Measurements from ENCODE around the gene CPLX3. TPM values are rescaled to one million over a fixed set of nuclear protein-coding genes. Genes with fewer than 3 reads are reported as not detected.

Gene CPLX3
- polyA plus RNA-seq, 3 donors = 0.12 TPM; not detected in 2

GRCh38 chr15:74799856-74800558 lies 26.4 kb upstream of the CPLX3 start:
- H3K36me3 ChIP-seq (replicated peaks in 1 of 2; ENCODE audit: control insufficient read depth in 1 of 2, insufficient read depth in 2 of 2, low read length in 2 of 2) = peaks cover 66 to 87% of the 10 kb centered on the region in 2 donors
- H3K27ac ChIP-seq (ENCODE audit: low read depth in 1 of 2, low read length in 2 of 2) = peak overlapping the region; percentile 64 to 93
- no peak overlapping the region for H3K4me3 Mint-ChIP-seq
- intact Hi-C loops (cut with micrococcal nuclease) = loop anchor here (1.0 to 10.0 kb wide), 4 partner anchors 10 to 165 kb away; no protein-coding TSS in a partner anchor
- TF ChIP-seq, protein P1, sequence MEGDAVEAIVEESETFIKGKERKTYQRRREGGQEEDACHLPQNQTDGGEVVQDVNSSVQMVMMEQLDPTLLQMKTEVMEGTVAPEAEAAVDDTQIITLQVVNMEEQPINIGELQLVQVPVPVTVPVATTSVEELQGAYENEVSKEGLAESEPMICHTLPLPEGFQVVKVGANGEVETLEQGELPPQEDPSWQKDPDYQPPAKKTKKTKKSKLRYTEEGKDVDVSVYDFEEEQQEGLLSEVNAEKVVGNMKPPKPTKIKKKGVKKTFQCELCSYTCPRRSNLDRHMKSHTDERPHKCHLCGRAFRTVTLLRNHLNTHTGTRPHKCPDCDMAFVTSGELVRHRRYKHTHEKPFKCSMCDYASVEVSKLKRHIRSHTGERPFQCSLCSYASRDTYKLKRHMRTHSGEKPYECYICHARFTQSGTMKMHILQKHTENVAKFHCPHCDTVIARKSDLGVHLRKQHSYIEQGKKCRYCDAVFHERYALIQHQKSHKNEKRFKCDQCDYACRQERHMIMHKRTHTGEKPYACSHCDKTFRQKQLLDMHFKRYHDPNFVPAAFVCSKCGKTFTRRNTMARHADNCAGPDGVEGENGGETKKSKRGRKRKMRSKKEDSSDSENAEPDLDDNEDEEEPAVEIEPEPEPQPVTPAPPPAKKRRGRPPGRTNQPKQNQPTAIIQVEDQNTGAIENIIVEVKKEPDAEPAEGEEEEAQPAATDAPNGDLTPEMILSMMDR (IDR thresholded peaks at IDR 0.05) = peak; percentile 98
- no peaks in the 10 kb centered on the region for H3K9me3 Mint-ChIP-seq
- H3K27ac Mint-ChIP-seq = peak overlapping the region; percentile 93 to 98 (median 96)
- peak; percentile 95 to 98 (median 96) for DNase-seq
- H3K27me3 Mint-ChIP-seq (ENCODE audit: low read depth in 3 of 3) = peaks cover 0 to 1% (median 1%) of the 10 kb centered on the region in 3 donors
- peaks cover 65% of the 10 kb centered on the region for H3K79me2 ChIP-seq (ENCODE audit: insufficient read depth, low read length)
- WGBS (ENCODE audit: insufficient coverage) = 46% methylated on average over 15 of the region's 18 CpGs
- H3K27me3 ChIP-seq (ENCODE audit: control insufficient read depth in 2 of 2, insufficient read depth in 2 of 2, low read length in 2 of 2) = no peaks in the 10 kb centered on the region
- H3K9me3 ChIP-seq (replicated peaks in 1 of 2; ENCODE audit: control insufficient read depth in 1 of 2, insufficient read depth in 1 of 2, low read length in 2 of 2) = no peaks in the 10 kb centered on the region
- peak overlapping the region; percentile 17 for H3K4me2 ChIP-seq (replicated peaks; ENCODE audit: extremely low read depth, low read length, poor library complexity, severe bottlenecking)
- H3K4me1 ChIP-seq (ENCODE audit: control insufficient read depth in 1 of 2, insufficient read depth in 2 of 2, low read length in 2 of 2) = peaks cover 36 to 49% of the 10 kb centered on the region in 2 donors
- peaks cover 99% of the 10 kb centered on the region for H4K20me1 ChIP-seq (ENCODE audit: insufficient read depth, low read length)
- H3K36me3 Mint-ChIP-seq = peaks cover 74 to 91% of the 10 kb centered on the region in 2 donors
- H2AFZ ChIP-seq (ENCODE audit: insufficient read depth, low read depth, low read length, poor library complexity, severe bottlenecking) = no peak overlapping the region
- no peak overlapping the region for H3K4me3 ChIP-seq (replicated peaks in 1 of 3; ENCODE audit: low read depth in 2 of 3, low read length in 3 of 3)
- peaks cover 44% of the 10 kb centered on the region for H3K4me1 Mint-ChIP-seq
- H3K9ac ChIP-seq (ENCODE audit: insufficient read depth, low read length, poor library complexity, severe bottlenecking) = peak overlapping the region; percentile 49

GRCh38 chr15:74800559-74801094 lies 25.8 kb upstream of the CPLX3 start:
- peak overlapping the region; percentile 89 to 98 (median 94) for H3K27ac Mint-ChIP-seq
- H3K4me2 ChIP-seq (replicated peaks; ENCODE audit: extremely low read depth, low read length, poor library complexity, severe bottlenecking) = no peak overlapping the region
- TF ChIP-seq, protein P1 (IDR thresholded peaks at IDR 0.05) = no peak
- no peak overlapping the region for H3K4me3 Mint-ChIP-seq
- peaks cover 96% of the 10 kb centered on the region for H4K20me1 ChIP-seq (ENCODE audit: insufficient read depth, low read length)
- no peaks in the 10 kb centered on the region for H3K9me3 ChIP-seq (replicated peaks in 1 of 2; ENCODE audit: control insufficient read depth in 1 of 2, insufficient read depth in 1 of 2, low read length in 2 of 2)
- peak in 2 of 3 donors; percentile 57 to 65 for DNase-seq
- peaks cover 69 to 85% of the 10 kb centered on the region in 2 donors for H3K36me3 Mint-ChIP-seq
- no peaks in the 10 kb centered on the region for H3K9me3 Mint-ChIP-seq
- intact Hi-C loops (cut with micrococcal nuclease) = loop anchor here (1.0 to 10.0 kb wide), 2 partner anchors 29 to 166 kb away; no protein-coding TSS in a partner anchor
- 75% methylated on average over 10 of the region's 20 CpGs for WGBS (ENCODE audit: insufficient coverage)
- peak overlapping the region; percentile 64 to 93 for H3K27ac ChIP-seq (ENCODE audit: low read depth in 1 of 2, low read length in 2 of 2)
- no peak overlapping the region for H3K9ac ChIP-seq (ENCODE audit: insufficient read depth, low read length, poor library complexity, severe bottlenecking)
- H3K4me1 Mint-ChIP-seq = peaks cover 38% of the 10 kb centered on the region
- no peak overlapping the region for H3K4me3 ChIP-seq (replicated peaks in 1 of 3; ENCODE audit: low read depth in 2 of 3, low read length in 3 of 3)
- no peak overlapping the region for H2AFZ ChIP-seq (ENCODE audit: insufficient read depth, low read depth, low read length, poor library complexity, severe bottlenecking)
- peaks cover 36 to 44% of the 10 kb centered on the region in 2 donors for H3K4me1 ChIP-seq (ENCODE audit: control insufficient read depth in 1 of 2, insufficient read depth in 2 of 2, low read length in 2 of 2)
- H3K27me3 ChIP-seq (ENCODE audit: control insufficient read depth in 2 of 2, insufficient read depth in 2 of 2, low read length in 2 of 2) = no peaks in the 10 kb centered on the region
- peaks cover 59% of the 10 kb centered on the region for H3K79me2 ChIP-seq (ENCODE audit: insufficient read depth, low read length)
- H3K27me3 Mint-ChIP-seq (ENCODE audit: low read depth in 3 of 3) = peaks cover 0 to 1% (median 1%) of the 10 kb centered on the region in 3 donors
- peaks cover 65 to 82% of the 10 kb centered on the region in 2 donors for H3K36me3 ChIP-seq (replicated peaks in 1 of 2; ENCODE audit: control insufficient read depth in 1 of 2, insufficient read depth in 2 of 2, low read length in 2 of 2)
